ENCODE data around the gene COL18A1. TPM values are rescaled to one million over a fixed set of nuclear protein-coding genes. Genes with fewer than 3 reads are reported as not detected.
A peak's percentile ranks its signal among the peaks of the same experiment; 100 is the strongest.

Gene COL18A1
- total RNA-seq, 1 donor from 2014 or later = 52.6 TPM

GRCh38 chr21:45373991-45374816 is 30.8 kb upstream of the COL18A1 start:
- no peak for TF ChIP-seq EZH2phosphoT487 (IDR thresholded peaks at IDR 0.05)
- no peak for TF ChIP-seq CTCF (IDR thresholded peaks at IDR 0.05)
- no peak for TF ChIP-seq EZH2 (IDR thresholded peaks at IDR 0.05)
- Mint-ChIP-seq H3K27me3 (ENCODE audit: insufficient read depth, low read depth) (peaks cover 12% of the 10 kb centered on the region), H3K4me1 (peaks cover 31% of the 10 kb centered on the region), H3K9me3 (peaks cover 30% of the 10 kb centered on the region), H3K4me3 (no peak overlapping the region), H3K36me3 (no peaks in the 10 kb centered on the region), H3K27ac (no peak overlapping the region)
- no peak overlapping the region for H3K4me2 ChIP-seq
- no peak for DNase-seq (ENCODE audit: low spot score)
- peaks cover 2% of the 10 kb centered on the region for H3F3A ChIP-seq (ENCODE audit: low read depth)
- H3K27ac ChIP-seq = no peak overlapping the region
- no peaks in the 10 kb centered on the region for H3K27me3 ChIP-seq
- peaks cover 4% of the 10 kb centered on the region for H4K20me1 ChIP-seq (ENCODE audit: low read depth)
- no peak overlapping the region for H3K9ac ChIP-seq
- H3K4me3 ChIP-seq = no peak overlapping the region
- no peaks in the 10 kb centered on the region for H3K36me3 ChIP-seq
- H3K4me1 ChIP-seq = peaks cover 13% of the 10 kb centered on the region
- peaks cover 6% of the 10 kb centered on the region for H3K9me3 ChIP-seq (ENCODE audit: low read depth)
- no peak overlapping the region for H2AFZ ChIP-seq (replicated peaks)
- no peaks in the 10 kb centered on the region for H3K79me2 ChIP-seq (ENCODE audit: low read depth)

GRCh38 chr21:45374826-45375455 is 30.0 kb upstream of the COL18A1 start:
- Histone ChIP-seq H3K9ac (no peak overlapping the region), H3K79me2 (ENCODE audit: low read depth) (no peaks in the 10 kb centered on the region), H3K9me3 (ENCODE audit: low read depth) (peaks cover 6% of the 10 kb centered on the region), H3K36me3 (no peaks in the 10 kb centered on the region), H3K27ac (no peak overlapping the region), H2AFZ (replicated peaks) (no peak overlapping the region), H3K4me3 (no peak overlapping the region), H4K20me1 (ENCODE audit: low read depth) (peaks cover 4% of the 10 kb centered on the region), H3K4me2 (no peak overlapping the region), H3K4me1 (peaks cover 18% of the 10 kb centered on the region), H3K27me3 (no peaks in the 10 kb centered on the region), H3F3A (ENCODE audit: low read depth) (peaks cover 9% of the 10 kb centered on the region)
- Mint-ChIP-seq H3K36me3 (no peaks in the 10 kb centered on the region), H3K4me1 (peaks cover 36% of the 10 kb centered on the region), H3K4me3 (peak overlapping the region; percentile 60), H3K27ac (peak overlapping the region; percentile 85), H3K9me3 (peaks cover 30% of the 10 kb centered on the region), H3K27me3 (ENCODE audit: insufficient read depth, low read depth) (peaks cover 16% of the 10 kb centered on the region)
- DNase-seq (ENCODE audit: low spot score) = no peak
- TF ChIP-seq EZH2 (IDR thresholded peaks at IDR 0.05) = no peak
- no peak for TF ChIP-seq EZH2phosphoT487 (IDR thresholded peaks at IDR 0.05)
- TF ChIP-seq CTCF (IDR thresholded peaks at IDR 0.05) = no peak

GRCh38 chr21:45376459-45377324 is 28.3 kb upstream of the COL18A1 start:
- peaks cover 30% of the 10 kb centered on the region for H3K9me3 Mint-ChIP-seq

More at GRCh38 chr21:45376459-45377324, 28.3 kb upstream of the COL18A1 start:
- Mint-ChIP-seq H3K36me3 (no peaks in the 10 kb centered on the region), H3K27ac (no peak overlapping the region), H3K4me1 (peaks cover 29% of the 10 kb centered on the region), H3K4me3 (peak overlapping the region; percentile 6), H3K27me3 (ENCODE audit: insufficient read depth, low read depth) (peaks cover 24% of the 10 kb centered on the region)
- H3K9ac ChIP-seq = no peak overlapping the region
- H2AFZ ChIP-seq (replicated peaks) = no peak overlapping the region
- H3K9me3 ChIP-seq (ENCODE audit: low read depth) = peaks cover 6% of the 10 kb centered on the region
- TF ChIP-seq EZH2phosphoT487 (IDR thresholded peaks at IDR 0.05) = no peak
- no peak for TF ChIP-seq CTCF (IDR thresholded peaks at IDR 0.05)
- no peak for TF ChIP-seq EZH2 (IDR thresholded peaks at IDR 0.05)
- no peak overlapping the region for H3K4me2 ChIP-seq
- H3K4me3 ChIP-seq = no peak overlapping the region
- no peak for DNase-seq (ENCODE audit: low spot score)
- peaks cover 4% of the 10 kb centered on the region for H4K20me1 ChIP-seq (ENCODE audit: low read depth)
- peaks cover 9% of the 10 kb centered on the region for H3F3A ChIP-seq (ENCODE audit: low read depth)
- no peaks in the 10 kb centered on the region for H3K27me3 ChIP-seq
- H3K79me2 ChIP-seq (ENCODE audit: low read depth) = no peaks in the 10 kb centered on the region
- H3K27ac ChIP-seq = no peak overlapping the region
- no peaks in the 10 kb centered on the region for H3K36me3 ChIP-seq
- peaks cover 18% of the 10 kb centered on the region for H3K4me1 ChIP-seq
